ENCODE data around the gene WFDC12.

DNA sequence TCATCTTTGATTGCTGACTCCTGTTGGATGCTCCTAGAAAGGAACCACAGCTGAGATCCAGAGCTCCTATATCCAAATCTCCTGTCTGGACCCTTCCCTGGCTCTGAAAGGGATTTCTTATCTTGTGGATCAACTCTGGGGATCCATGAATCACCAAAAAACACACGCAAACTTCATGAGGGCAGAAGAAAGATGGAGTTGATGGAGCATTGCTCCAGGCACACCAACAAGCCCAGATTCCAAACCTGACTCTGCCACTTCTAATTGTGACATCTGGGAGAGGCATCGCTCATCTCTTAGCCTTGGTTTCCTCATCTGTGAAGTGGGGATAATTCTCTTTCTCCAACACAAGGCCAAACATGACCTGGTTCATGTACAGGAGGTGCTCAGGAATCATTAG lies 30.1 kb downstream of the WFDC12 start:
- TF ChIP-seq, protein P1, sequence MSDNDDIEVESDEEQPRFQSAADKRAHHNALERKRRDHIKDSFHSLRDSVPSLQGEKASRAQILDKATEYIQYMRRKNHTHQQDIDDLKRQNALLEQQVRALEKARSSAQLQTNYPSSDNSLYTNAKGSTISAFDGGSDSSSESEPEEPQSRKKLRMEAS (IDR thresholded peaks at IDR 0.05; ENCODE audit: low read depth, low read length): no peak
- TF ChIP-seq, protein P2, sequence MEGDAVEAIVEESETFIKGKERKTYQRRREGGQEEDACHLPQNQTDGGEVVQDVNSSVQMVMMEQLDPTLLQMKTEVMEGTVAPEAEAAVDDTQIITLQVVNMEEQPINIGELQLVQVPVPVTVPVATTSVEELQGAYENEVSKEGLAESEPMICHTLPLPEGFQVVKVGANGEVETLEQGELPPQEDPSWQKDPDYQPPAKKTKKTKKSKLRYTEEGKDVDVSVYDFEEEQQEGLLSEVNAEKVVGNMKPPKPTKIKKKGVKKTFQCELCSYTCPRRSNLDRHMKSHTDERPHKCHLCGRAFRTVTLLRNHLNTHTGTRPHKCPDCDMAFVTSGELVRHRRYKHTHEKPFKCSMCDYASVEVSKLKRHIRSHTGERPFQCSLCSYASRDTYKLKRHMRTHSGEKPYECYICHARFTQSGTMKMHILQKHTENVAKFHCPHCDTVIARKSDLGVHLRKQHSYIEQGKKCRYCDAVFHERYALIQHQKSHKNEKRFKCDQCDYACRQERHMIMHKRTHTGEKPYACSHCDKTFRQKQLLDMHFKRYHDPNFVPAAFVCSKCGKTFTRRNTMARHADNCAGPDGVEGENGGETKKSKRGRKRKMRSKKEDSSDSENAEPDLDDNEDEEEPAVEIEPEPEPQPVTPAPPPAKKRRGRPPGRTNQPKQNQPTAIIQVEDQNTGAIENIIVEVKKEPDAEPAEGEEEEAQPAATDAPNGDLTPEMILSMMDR (IDR thresholded peaks at IDR 0.05; ENCODE audit: low read depth, low read length): no peak
